GM20431 (cell line): Measurements from ENCODE around the gene SLC52A1.
"Not testable (repeated sequence)": the region's sequence is repeated elsewhere in the genome, so short reads cannot be mapped to it uniquely, and the experiment has no call there.

ENCODE experiments used
- in situ Hi-C: fragments of 300-500 bp; cut with MseI, MboI; formaldehyde crosslinking; loops from one replicate; pipeline ENCODE4 v1.15.0; 2020; ENCODE audit warnings: low sequenced_read_pairs; ENCODE audit not compliant: unreplicated experiment

The SLC52A1 gene

GRCh38 chr17:5032865-5033264 is 2.4 kb downstream of the SLC52A1 start:
- in situ Hi-C loops, result no loop called here

DNA sequence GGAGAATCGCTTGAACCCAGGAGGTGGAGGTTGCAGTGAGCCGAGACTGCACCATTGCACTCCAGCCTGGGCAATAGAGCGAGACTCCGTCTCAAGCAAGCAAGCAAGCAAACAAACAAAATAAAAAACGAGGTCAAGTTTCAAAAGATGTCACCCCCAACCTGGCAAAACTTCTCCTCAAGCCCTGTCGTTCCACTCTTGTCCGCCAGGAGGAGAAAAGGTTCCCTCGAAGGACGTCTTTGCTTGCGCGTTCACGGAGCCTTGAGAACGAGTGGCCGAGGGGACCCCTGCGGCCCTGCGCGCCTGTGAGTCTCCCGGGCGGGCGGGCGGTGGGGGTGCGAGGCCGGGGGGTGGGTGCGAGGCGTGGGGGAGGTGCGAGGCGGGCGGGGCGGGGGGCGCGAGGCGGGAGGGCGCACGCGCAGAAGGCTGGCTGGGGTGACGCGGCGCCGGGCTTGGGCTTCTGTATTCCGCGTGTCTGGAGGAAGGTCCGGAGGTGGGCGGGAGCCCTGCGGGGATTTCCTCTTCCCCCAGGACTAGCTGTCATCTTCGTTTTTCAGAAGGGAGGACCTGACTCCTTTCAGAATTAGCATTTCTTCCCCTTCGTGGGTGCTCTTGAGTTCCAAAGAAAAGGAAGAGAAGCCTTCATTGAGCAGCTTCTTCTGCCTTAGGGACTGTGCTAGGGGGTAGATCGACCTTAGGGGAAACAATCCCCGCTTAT is 3.7 kb downstream of the SLC52A1 start:
- in situ Hi-C loops, result no loop called here

- in situ Hi-C loops, result not testable (repeated sequence)
These were observed 5.1 kb downstream of the SLC52A1 start for GRCh38 chr17:5030168-5030567.

DNA sequence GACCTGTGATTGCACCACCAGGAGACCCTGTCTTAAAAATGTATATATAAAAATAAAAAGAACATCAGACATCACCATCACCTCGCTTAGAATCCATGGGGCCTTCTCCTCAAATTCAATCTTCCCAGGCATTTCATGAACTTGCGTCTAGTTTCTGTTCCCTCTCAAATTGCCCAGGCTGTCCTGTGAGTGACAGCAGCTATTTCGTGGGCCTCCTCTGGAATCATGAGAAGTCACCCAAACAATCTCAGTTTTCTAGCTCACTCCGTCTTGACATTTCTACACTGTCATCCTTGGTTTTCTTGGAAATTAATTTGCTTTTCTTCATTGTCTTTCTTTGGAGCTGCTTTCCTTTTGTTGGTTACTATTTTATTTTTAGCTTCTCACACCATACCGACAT is 7.3 kb downstream of the SLC52A1 start:
- in situ Hi-C loops, result no loop called here

DNA sequence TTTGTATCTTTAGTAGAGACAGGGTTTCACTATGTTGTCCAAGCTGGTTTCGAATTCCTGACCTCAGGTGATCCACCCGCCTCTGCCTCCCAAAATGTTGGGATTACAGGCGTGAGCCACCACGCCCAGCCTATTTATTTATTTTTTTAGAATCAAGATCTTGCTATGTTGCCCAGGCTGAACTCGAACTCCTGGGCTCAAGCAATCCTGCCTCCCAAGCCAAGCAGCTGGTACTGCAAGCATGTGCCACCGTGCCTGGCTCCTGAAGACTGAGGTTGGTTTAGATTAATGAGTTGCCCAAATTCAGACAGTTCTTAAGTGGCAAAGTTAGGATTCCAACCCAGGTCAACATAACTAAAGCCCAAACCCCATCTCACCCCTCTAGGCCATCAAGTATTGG is 7.9 kb downstream of the SLC52A1 start:
- in situ Hi-C loops, result no loop called here

GRCh38 chr17:5024604-5025003 is 10.6 kb downstream of the SLC52A1 start:
- in situ Hi-C loops, result no loop called here

GRCh38 chr17:5023588-5024147 is 11.6 kb downstream of the SLC52A1 start:
- in situ Hi-C loops, result no loop called here

DNA sequence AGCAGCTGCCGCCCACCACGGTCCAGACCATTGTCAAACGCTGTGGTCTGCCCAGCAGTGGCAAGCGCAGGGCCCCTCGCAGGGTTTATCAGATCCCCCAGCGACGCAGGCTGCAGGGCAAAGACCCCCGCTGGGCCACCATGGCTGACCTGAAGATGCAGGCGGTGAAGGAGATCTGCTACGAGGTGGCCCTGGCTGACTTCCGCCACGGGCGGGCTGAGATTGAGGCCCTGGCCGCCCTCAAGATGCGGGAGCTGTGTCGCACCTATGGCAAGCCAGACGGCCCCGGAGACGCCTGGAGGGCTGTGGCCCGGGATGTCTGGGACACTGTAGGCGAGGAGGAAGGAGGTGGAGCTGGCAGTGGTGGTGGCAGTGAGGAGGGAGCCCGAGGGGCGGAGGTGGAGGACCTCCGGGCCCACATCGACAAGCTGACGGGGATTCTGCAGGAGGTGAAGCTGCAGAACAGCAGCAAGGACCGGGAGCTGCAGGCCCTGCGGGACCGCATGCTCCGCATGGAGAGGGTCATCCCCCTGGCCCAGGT is 13.0 kb downstream of the SLC52A1 start:
- in situ Hi-C loops, result no loop called here

DNA sequence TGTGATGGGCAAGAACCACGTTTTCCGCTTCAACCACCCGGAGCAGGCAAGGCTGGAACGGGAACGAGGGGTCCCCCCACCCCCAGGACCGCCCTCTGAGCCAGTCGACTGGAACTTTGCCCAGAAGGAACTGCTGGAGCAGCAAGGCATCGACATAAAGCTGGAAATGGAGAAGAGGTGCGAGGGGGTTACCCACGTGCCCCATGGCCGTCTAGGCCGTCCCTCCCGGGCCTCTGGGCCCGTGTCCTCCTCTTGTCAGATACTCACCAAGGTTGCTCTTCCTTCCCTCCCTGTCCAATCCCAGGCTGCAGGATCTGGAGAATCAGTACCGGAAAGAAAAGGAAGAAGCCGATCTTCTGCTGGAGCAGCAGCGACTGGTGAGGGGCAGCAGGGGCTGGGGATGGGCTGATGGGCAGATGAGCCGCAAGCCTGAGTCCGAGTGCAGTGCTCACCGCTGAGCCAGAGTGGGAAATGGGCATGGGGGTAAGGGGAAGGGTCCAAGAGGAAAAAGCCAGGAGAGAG is 14.7 kb downstream of the SLC52A1 start:
- in situ Hi-C loops, result no loop called here

DNA sequence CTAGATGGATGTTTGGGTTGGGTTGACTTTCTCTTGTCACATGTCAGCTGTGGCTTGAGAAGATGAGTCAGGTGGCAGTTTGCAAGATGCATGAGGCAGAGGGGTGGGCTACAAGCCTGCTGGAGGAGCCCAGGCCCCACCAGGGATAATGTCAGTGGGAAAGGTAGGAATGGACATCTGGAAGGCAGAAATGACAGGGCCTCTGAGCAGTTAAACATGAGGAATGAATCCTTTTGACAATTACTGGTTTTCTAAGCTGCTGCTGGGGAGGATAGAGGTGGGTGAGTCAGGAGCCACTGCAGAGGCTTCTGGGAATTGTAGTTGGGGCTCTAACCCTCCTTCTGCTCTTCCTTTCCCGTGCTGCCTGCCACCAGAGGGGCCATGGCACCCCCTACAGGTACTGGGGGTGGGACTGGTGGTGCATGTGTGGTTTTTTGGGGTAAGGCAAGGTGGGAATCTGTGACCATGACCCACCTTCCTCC is 15.7 kb downstream of the SLC52A1 start:
- in situ Hi-C loops, result no loop called here

DNA sequence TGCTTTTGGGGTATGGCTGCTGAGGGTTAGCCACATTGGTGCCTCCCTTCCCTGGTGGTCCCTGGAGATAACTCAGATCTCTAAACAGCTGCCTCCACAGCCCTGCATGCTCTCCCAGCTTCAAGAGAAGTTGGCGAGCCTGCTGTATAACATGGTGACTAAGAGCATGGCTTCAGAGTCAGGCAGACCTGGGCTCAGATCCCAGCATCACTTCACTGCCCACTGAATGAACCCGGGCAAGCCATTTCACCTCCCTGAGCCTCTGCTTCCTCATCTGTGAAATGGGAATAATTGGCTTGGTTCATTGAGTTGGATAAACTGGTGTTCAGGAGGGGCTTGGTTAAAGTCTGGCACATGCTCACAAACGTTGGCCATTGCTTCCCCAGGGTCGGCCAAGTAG is 20.9 kb downstream of the SLC52A1 start:
- in situ Hi-C loops, result no loop called here

DNA sequence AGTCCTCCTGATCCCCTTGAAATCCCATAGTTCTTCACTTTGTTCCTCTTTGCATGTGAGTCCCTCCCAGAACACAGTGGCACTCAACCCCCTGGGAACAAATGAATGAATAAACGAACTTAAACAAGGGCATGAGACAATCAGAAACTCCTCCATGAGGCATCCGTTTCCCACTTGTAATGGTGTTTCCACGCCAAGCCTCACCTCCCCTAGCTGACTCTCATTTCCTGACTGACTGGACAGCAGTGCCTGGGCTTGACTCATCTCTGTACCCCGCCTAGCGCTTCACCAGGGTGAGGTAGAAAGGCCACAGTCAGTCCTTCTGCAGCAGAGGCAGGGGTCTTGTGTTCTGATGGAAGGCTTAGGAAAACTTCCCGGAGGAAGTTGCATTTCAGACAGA is 23.3 kb downstream of the SLC52A1 start:
- in situ Hi-C loops, result no loop called here

DNA sequence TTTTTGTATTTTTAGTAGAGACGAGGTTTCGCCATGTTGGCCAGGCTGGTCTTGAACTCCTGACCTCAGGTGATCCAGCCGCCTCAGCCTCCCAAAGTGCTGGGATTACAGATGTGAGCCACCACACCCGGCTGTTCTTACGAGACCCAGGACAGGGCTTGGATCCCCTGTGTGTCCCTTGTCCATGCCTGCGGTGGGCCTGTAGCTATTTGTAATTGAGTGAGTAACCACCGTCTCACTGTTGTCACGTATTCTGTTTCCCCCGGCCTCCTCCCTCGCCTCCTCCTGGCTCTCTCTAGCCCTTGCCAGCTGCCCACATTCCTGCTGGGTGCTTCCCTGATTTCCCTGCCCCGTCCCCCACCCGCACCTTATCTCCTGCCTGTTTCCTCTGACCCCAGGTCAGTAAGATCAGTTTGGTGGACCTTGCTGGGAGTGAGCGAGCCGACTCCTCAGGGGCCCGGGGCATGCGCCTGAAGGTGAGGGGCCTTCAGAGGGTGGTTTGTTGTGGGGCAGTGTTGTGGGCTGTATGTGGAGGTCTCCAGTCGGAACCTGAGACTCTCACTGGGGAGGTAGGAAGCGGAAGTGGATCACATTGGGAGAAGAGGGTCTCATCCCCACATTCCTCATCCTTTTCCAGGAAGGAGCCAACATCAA is 31.9 kb downstream of the SLC52A1 start:
- in situ Hi-C loops, result no loop called here

DNA sequence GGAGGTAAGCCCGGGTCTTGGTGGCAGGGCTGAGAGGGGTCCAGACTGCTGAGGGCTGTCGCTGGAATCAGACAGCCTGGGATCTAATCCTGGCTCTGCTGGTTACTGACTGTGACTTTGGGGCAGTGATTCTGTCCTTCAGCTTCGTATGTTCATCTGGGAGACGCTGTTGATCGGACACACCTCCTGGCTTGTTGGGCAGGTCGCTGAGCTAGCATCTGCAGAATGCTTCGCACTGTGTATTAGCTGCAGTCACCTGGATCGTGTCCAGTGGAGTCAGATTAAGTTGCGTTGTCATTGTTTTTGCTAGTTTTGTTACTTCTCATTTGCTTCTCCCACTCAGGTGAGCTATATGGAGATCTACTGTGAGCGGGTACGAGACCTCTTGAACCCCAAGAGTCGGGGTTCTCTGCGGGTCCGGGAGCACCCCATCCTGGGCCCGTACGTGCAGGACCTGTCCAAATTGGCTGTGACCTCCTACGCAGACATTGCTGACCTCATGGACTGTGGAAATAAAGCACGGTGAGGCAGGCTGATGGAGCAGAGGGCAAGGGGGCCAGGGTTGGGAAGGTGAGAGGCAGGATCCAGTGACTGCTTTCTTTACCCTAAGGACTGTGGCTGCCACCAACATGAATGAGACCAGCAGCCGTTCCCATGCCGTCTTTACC is 33.0 kb downstream of the SLC52A1 start:
- in situ Hi-C loops, result no loop called here

DNA sequence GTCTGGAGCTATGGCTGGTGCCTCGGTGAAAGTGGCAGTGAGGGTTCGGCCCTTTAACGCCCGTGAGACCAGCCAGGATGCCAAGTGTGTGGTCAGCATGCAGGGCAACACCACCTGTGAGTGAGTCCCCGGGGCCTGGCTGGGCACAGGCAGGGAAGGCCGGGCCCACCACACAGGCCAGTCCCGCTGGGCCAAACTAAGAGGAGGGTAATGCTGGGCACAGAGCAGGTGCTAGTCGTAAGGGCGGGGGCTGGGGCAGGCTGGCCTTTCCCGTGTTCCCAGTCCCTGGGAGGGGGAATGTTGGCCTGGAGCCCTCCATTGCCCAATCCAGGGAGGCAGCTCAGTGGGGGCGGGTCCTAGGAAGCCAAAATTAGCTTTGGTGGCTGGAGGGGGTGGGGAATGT is 35.0 kb downstream of the SLC52A1 start:
- in situ Hi-C loops, result no loop called here

DNA sequence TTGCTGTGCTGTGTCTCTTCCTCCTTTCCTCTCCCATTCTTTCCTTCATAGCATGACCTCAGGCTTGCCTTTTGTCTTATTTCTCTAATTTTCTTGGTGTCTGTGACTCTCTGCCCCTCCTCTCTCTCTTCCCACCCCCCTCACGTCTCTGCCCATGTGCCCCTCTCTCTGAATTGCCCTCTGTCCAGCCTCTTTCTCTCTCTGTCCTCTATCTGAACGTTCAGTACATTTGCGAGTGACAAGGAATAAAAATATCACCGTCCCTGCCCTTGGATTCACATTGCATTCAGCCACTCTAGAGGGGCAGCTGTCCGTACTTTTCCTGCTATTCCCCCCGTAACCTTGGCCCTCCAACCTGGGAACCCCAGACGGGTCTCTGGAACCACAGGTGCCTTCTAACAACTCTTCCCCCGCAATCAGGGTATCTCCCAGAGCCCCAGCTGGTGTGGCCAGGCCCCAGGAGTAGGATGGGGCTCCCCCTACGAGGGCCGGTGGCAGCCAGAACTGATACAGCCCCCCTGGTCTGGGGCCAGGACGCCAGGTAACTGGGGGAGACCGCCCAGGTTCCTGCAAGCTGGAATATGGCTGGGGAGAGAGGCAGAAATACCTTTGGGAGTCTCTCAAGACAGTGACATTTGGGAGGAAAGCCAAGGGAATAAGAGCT is 35.7 kb downstream of the SLC52A1 start:
- in situ Hi-C loops, result no loop called here

GRCh38 chr17:4998732-4999429 is 36.3 kb downstream of the SLC52A1 start:
- in situ Hi-C loops, result no loop called here

GRCh38 chr17:4998027-4998731 is 37.0 kb downstream of the SLC52A1 start:
- in situ Hi-C loops, result no loop called here
